Heart left ventricle (tissue), 13 donors: Measurements from ENCODE around the gene BIRC2.
A peak's percentile ranks its signal among the peaks of the same experiment; 100 is the strongest.

ENCODE experiments used
- POLR2A ChIP-seq, 2 donors: fragments of 450-650 bp; IDR thresholded peaks; one replicate each; pipeline ENCODE4 v1.6.1; 2017; ENCODE audit warnings: antibody characterized with exemption in 2 of 2, mild to moderate bottlenecking in 2 of 2, moderate library complexity in 2 of 2
- TF ChIP-seq, protein P1 (sequence below), 12 donors: fragments of 200-600 bp; sonication (generic) in 4 of 12; IDR thresholded peaks; one replicate each; pipeline versions ENCODE4 v1.5.0 to v1.8.0; 2018 to 2022; ENCODE audit warnings: antibody characterized with exemption in 12 of 12, mild to moderate bottlenecking in 5 of 12
- donor health status: ischemic (EF 13 %, LVEDD 7.1; RV severe dilation, severe dysfunction).
- donor health status: DM: no; HTN: yes; CAD: no.
- donor health status: DM: no; HTN: no; CAD: no.
- donor health status: ischemic (EF 25% LVEDD 6.9; RV normal size, moderate dysfunction).
- donor health status: ischemic (EF 25% LVEDD 5.7; RV mildly dilated, moderate dysfunction).
- donor health status: ischemic (EF 35%, LVEDD 5.7; RV mildly dilated, moderate dysfunction).
- donor health status: nonischemic (EF 11% LVEDD 7.7; RV severe dilation, severe dysfunction).
- donor health status: DM: yes; HTN: yes; CAD: no.
- donor health status: PGD.
- donor health status: ischemic (EF 29% LVEDD 5.4; RV normal size, mild dysfunction).
- donor health status: nonischemic (EF 23%, LVEDD 6.1; RV moderate dilation, normal function).

- no peak for TF ChIP-seq POLR2A (IDR thresholded peaks at IDR 0.05)
- TF ChIP-seq, protein P1, sequence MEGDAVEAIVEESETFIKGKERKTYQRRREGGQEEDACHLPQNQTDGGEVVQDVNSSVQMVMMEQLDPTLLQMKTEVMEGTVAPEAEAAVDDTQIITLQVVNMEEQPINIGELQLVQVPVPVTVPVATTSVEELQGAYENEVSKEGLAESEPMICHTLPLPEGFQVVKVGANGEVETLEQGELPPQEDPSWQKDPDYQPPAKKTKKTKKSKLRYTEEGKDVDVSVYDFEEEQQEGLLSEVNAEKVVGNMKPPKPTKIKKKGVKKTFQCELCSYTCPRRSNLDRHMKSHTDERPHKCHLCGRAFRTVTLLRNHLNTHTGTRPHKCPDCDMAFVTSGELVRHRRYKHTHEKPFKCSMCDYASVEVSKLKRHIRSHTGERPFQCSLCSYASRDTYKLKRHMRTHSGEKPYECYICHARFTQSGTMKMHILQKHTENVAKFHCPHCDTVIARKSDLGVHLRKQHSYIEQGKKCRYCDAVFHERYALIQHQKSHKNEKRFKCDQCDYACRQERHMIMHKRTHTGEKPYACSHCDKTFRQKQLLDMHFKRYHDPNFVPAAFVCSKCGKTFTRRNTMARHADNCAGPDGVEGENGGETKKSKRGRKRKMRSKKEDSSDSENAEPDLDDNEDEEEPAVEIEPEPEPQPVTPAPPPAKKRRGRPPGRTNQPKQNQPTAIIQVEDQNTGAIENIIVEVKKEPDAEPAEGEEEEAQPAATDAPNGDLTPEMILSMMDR (IDR thresholded peaks at IDR 0.05), result peak; percentile 65 to 86 (median 80)
These were observed 5.1 kb upstream of the BIRC2 start for GRCh38 chr11:102341844-102342318.
